Keratinocyte (primary cell): Measurements from ENCODE around the gene ANO3. TPM values are rescaled to one million over a fixed set of nuclear protein-coding genes. Genes with fewer than 3 reads are reported as not detected.

Experiments used
- DNase-seq: peaks from one replicate; pipeline ENCODE4 v3.0.0-alpha.2; 2011; ENCODE audit warnings: low read depth, missing footprints, low spot score
- FAIRE-seq: peaks from 2 replicates; lab custom pipeline; 2011; peaks lifted over from hg19 to GRCh38; lab: Jason Lieb, UNC
- H2AFZ ChIP-seq: 2 replicates; pipeline ENCODE4 v1.6.0; 2012; ENCODE audit warnings: low read length, control low read depth, inconsistent platforms; ENCODE audit not compliant: control insufficient read depth
- H3K27ac ChIP-seq: 2 replicates; pipeline ENCODE4 v1.5.1; 2011; ENCODE audit warnings: low read length; ENCODE audit not compliant: control insufficient read depth, insufficient read depth
- H3K27me3 ChIP-seq: 3 replicates; pipeline ENCODE4 v1.6.0; 2011; ENCODE audit warnings: low read length; ENCODE audit not compliant: control insufficient read depth, insufficient read depth; ENCODE audit errors: extremely low read depth
- H3K36me3 ChIP-seq, 2 experiments: 2 replicates in 1 of 2; 3 replicates in 1 of 2; pipeline ENCODE4 v1.5.1; 2011; ENCODE audit warnings: low read length in 2 of 2, mild to moderate bottlenecking in 1 of 2; ENCODE audit not compliant: control insufficient read depth in 2 of 2, insufficient read depth in 2 of 2; ENCODE audit errors: extremely low read depth in 1 of 2
- H3K4me1 ChIP-seq: 3 replicates; pipeline ENCODE4 v1.5.1; 2011; ENCODE audit warnings: low read length; ENCODE audit not compliant: control insufficient read depth, insufficient read depth; ENCODE audit errors: extremely low read depth
- H3K4me2 ChIP-seq: 3 replicates; pipeline ENCODE4 v1.6.0; 2011; ENCODE audit warnings: low read depth, low read length; ENCODE audit not compliant: control insufficient read depth, insufficient read depth; ENCODE audit errors: extremely low read depth
- H3K4me3 ChIP-seq, 3 experiments: fragments of 200-600 bp in 1 of 3; sonication (generic) in 1 of 3; 2 replicates in 2 of 3; 3 replicates in 1 of 3; pipeline ENCODE4 v1.5.1; 2011 to 2016; ENCODE audit warnings: low read length in 3 of 3, mild to moderate bottlenecking in 3 of 3, control low read depth in 2 of 3, inconsistent platforms in 1 of 3, low read depth in 1 of 3, mixed read lengths in 1 of 3, mixed run types in 1 of 3, moderate library complexity in 1 of 3; ENCODE audit not compliant: control insufficient read depth in 2 of 3, insufficient read depth in 2 of 3; ENCODE audit errors: extremely low read depth in 1 of 3
- H3K79me2 ChIP-seq: 2 replicates; pipeline ENCODE4 v1.6.0; 2012; ENCODE audit warnings: low read length; ENCODE audit not compliant: control insufficient read depth, insufficient read depth
- H3K9ac ChIP-seq: 3 replicates; pipeline ENCODE4 v1.6.0; 2011; ENCODE audit warnings: low read length; ENCODE audit not compliant: control insufficient read depth, insufficient read depth; ENCODE audit errors: extremely low read depth
- H3K9me1 ChIP-seq: 3 replicates; pipeline ENCODE4 v1.6.0; 2011; ENCODE audit warnings: low read length; ENCODE audit not compliant: control insufficient read depth, insufficient read depth; ENCODE audit errors: extremely low read depth
- H3K9me3 ChIP-seq: 2 replicates; pipeline ENCODE4 v1.5.1; 2012; ENCODE audit warnings: low read depth, low read length; ENCODE audit not compliant: control insufficient read depth
- H4K20me1 ChIP-seq: 3 replicates; pipeline ENCODE4 v1.6.0; 2011; ENCODE audit warnings: low read length; ENCODE audit not compliant: control insufficient read depth, insufficient read depth; ENCODE audit errors: extremely low read depth
- CTCF ChIP-seq, 3 experiments: IDR thresholded peaks in 1 of 3; conservative IDR thresholded peaks in 1 of 3; optimal IDR thresholded peaks in 1 of 3; 2 replicates in 2 of 3; 3 replicates in 1 of 3; pipeline versions ENCODE3 to v1.5.1; 2011; ENCODE audit warnings: low read length in 3 of 3, mild to moderate bottlenecking in 3 of 3, moderate library complexity in 2 of 3, control low read depth in 1 of 3, inconsistent platforms in 1 of 3; ENCODE audit not compliant: insufficient read depth in 2 of 3; ENCODE audit errors: extremely low read depth in 1 of 3
- EZH2 ChIP-seq: IDR thresholded peaks from one replicate; pipeline ENCODE4 v1.6.1; 2012; ENCODE audit warnings: inconsistent platforms, mild to moderate bottlenecking, low read length, moderate library complexity
- dilution Hi-C: fragments of 300-500 bp; cut with MboI; formaldehyde crosslinking; loops from one replicate; pipeline ENCODE4 v1.7.0; 2020; ENCODE audit warnings: low sequenced_read_pairs; ENCODE audit not compliant: extremely low pct_ligation_motif_present
- polyA plus RNA-seq, 5 experiments: library from polyadenylated mRNA; depleted of rRNA in 3 of 5; stranded (reverse) in 3 of 5; stranded (forward) in 1 of 5; unstranded in 1 of 5; fragments of >200 nt; gene quantifications; 1 replicate in 1 of 5; 2 replicates in 3 of 5; 3 replicates in 1 of 5; pipeline versions ENCODE4 v1.2.1 to v1.2.3, GENCODE V29; 2011 to 2012; ENCODE audit warnings: missing spikeins in 2 of 5, low read depth in 1 of 5, low replicate concordance in 1 of 5

The ANO3 gene
- polyA plus RNA-seq, 1 donor (not counting 4 experiments of a cell fraction or from before 2014, with no cell fraction given): 0.01 TPM

- no peak for DNase-seq
- Histone ChIP-seq H3K4me3 (no peak overlapping the region), H3K27ac (no peak overlapping the region), H4K20me1 (no peaks in the 10 kb centered on the region), H3K4me2 (no peak overlapping the region), H3K79me2 (no peaks in the 10 kb centered on the region), H3K9me1 (no peaks in the 10 kb centered on the region), H3K36me3 (no peaks in the 10 kb centered on the region), H2AFZ (no peak overlapping the region), H3K9ac (no peak overlapping the region), H3K27me3 (no peaks in the 10 kb centered on the region), H3K9me3 (no peaks in the 10 kb centered on the region), H3K4me1 (no peaks in the 10 kb centered on the region)
- dilution Hi-C loops: no loop called here
- no peak for FAIRE-seq
- no peak for TF ChIP-seq CTCF (optimal IDR thresholded peaks at IDR 0.05 in 1 of 3, IDR thresholded peaks at IDR 0.05 in 1 of 3, conservative IDR thresholded peaks at IDR 0.05 in 1 of 3; ENCODE audit: extremely low read depth in 1 of 3, insufficient read depth in 2 of 3, low read length in 3 of 3)
These were observed 276.7 kb downstream of the ANO3 start for GRCh38 chr11:26608507-26609146.

- Histone ChIP-seq H3K27ac (no peak overlapping the region), H3K9me1 (no peaks in the 10 kb centered on the region), H3K9ac (no peak overlapping the region), H3K79me2 (no peaks in the 10 kb centered on the region), H3K4me3 (no peak overlapping the region), H3K9me3 (no peaks in the 10 kb centered on the region), H3K4me2 (no peak overlapping the region), H2AFZ (no peak overlapping the region), H4K20me1 (no peaks in the 10 kb centered on the region), H3K27me3 (no peaks in the 10 kb centered on the region), H3K4me1 (no peaks in the 10 kb centered on the region), H3K36me3 (no peaks in the 10 kb centered on the region)
- DNase-seq (no peak), FAIRE-seq (no peak)
- dilution Hi-C loops: no loop called here
- TF ChIP-seq CTCF (optimal IDR thresholded peaks at IDR 0.05 in 1 of 3, IDR thresholded peaks at IDR 0.05 in 1 of 3, conservative IDR thresholded peaks at IDR 0.05 in 1 of 3; ENCODE audit: extremely low read depth in 1 of 3, insufficient read depth in 2 of 3, low read length in 3 of 3) (no peak), EZH2 (no peak)
These were observed 281.8 kb downstream of the ANO3 start for GRCh38 chr11:26613759-26614158.
